NCI-H2227 (cell line): ENCODE measurements around the gene EHD4.

Experiments
- DNase-seq: peaks from one replicate; lab custom pipeline; 2025; ENCODE audit not compliant: unreplicated experiment; lab: John Stamatoyannopoulos, UW

Gene EHD4

GRCh38 chr15:41939986-41940385 lies 32.4 kb downstream of the EHD4 start:
- no peak for DNase-seq

- no peak for DNase-seq
Observed at GRCh38 chr15:41937568-41937923, 34.8 kb downstream of the EHD4 start.

- no peak for DNase-seq
Observed at GRCh38 chr15:41936649-41937567, 35.4 kb downstream of the EHD4 start.

DNA sequence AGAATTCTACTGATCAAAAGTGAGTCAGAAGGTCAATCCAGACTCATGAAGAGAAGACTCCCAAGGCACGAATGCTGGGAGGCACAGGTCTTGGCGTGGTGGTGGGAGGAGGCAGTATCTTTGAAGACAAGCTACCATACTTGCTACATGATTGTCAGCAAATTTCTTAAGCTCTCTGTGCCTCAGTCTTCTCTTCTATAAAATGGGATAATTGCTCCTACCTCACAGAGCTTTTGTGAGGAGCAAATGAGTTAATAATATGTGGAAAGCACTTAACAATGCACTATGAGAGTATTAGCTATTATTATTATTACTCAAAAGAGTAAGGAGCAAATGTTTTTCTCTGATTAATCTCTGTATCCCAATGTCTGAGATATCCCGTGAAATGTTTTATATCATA lies 36.2 kb downstream of the EHD4 start:
- no peak for DNase-seq

DNA sequence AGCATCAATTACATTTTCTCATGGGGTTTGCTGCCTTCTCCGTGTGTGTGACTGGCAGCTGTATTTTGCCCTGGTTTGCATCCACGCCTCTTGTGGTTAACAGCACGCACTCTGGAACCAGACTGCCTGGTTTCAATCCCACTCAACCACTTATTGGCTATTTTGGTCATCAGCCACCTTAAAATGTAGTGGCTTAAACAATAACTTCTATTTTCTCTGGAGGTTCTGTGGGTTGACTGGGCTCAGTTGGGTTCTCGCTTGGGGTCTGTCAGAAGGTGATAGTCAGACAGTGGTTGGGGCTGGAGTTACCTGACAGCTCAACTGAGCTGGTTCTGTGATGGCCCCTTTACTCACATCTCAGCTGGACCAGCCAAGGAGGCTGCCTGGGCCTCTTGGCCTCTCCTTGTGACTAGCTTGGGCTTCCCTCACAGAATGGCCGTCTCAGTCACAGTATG lies 36.8 kb downstream of the EHD4 start:
- DNase-seq: no peak

GRCh38 chr15:41934843-41935242 lies 37.5 kb downstream of the EHD4 start:
- DNase-seq: no peak

DNA sequence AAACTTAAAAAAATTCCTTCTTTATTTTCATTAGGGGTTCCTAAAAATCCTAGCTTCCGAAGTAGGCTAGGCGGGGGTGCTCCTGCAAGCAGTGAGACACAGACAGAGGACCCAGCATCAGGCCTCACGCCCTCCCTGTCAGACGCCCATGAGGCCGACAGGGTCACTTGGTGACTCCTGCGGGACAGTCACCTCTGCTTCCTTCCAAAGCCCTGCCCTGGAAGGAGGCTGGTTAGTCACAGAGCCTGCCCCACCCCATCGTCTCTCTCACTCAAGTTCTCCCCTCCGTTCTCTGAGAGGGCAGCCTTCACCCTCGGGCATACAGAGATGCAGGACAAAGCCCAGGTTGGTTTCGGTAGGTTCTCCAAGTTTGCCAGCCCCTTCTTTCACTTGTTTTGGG lies 38.6 kb downstream of the EHD4 start:
- DNase-seq: no peak

DNA sequence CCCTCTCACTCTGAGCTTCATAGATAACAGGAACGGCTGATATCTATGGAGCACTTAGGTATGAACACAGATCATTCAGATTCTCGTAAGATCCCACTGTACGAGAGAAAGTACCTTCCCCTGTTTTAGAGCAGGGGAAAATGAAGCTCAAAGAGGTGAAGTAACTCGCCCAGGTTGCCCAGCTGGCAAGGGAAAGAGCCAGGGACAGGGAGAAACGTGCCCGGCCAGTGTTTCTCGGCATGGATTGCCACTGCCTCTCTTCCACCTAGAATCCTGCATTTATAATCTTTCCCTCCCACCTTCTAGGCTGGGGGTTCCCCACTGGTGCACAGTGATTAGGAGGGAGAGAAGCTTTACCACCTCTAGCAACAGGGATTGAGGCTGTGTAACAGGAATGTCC lies 39.0 kb downstream of the EHD4 start:
- DNase-seq: no peak

GRCh38 chr15:41932511-41933289 lies 39.7 kb downstream of the EHD4 start:
- no peak for DNase-seq

DNA sequence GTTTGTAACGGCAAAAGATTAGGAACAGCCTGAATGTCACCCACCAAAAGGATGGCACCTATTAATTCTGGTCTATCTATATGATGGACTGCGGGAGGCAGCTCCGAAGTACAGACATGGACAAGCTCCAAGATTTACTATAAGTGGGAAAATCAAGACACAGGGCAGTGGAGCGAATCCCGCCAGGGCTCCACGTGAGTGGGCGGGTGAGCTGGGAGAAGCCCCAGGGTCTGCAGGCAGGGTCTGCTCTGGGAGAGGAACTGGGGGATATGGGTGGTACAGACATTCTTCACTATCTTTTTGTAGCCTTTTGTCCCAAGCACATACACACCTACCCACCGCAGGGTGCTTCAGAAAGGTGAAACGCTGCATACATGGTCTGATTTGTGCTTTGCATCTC lies 40.3 kb downstream of the EHD4 start:
- DNase-seq: no peak

DNA sequence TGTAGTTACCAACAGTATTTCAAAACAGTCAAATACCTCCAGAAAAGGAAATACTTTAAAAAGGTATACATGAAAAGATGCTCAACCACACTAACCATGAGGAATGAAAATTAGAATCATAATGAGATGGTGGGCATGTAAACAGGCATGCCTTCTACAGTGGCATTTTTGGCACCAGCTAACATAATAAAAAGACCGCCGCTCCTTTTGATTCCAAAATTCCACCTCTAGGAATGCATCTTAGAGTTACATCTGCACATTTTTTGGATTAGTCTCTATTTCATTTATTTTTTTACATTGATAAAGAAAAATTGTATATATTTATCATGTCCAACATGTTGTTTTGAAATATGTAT lies 41.5 kb downstream of the EHD4 start:
- no peak for DNase-seq

- DNase-seq: no peak
Observed at GRCh38 chr15:41930221-41930866, 42.0 kb downstream of the EHD4 start.

DNA sequence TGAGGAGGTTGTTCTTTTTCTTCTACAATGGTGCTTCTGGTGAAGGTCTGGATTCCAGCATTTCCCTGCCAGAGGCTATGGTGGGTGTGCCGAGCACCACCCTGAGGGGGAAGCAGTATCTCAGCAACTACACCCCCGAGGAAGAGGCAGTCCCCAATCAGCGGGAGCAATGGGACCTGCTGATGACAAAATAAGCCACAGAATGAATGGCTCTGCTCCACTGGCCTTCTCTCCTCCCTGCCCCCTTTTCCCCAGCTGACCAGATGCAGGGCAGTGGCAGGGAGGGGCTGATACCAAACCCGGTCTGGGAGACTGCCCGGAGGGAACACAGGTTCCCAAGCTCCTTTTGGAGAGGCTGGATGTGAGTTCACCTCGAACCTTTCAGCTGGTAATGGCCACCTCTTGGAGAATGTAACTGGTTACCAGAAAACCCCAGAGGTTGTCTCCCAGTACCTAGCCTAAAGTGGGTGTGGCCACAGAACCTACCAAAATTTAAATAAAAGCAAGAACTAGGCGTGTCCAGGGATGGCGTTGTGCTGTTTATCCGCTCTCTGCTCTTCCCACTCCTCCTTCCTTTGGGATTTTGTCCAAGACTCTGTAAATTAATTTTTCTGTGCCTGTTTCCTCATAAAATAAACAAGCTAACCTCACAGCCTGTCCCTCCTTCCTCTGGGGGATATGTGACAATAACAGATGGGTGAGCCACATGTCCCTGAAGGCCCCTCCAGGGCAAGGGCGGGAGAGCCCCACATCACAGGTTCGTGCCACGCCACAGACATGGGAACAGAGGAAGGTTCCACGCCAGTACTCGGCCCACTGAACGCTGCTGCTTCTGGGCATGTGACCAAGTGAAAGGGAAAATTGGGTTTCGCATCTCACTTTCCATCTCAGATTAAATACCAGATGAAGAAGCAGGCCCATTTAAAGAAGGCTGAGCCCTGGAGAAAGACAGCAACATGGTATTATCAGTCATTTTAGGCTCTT lies 43.4 kb downstream of the EHD4 start:
- DNase-seq: no peak

DNA sequence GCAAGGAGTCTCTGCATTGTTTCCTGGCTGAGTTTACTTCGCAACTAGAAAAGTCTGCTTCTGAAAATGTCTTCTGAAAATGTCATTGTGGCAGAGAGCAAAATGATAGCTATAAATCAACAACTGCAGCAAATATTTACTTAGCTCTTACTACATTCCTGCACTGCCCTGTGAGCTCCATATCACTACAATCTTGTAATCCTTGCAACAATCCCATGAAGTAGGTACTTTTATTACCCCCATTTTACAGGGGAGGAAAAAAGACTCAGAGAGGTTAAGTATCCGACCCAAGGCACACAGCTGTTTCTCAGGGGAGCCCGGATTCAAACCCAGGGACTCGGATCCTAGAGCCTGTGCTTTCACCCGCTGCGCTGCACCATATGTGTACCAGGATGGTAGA lies 44.3 kb downstream of the EHD4 start:
- DNase-seq: no peak

GRCh38 chr15:41927536-41927935 lies 44.8 kb downstream of the EHD4 start:
- DNase-seq: no peak

DNA sequence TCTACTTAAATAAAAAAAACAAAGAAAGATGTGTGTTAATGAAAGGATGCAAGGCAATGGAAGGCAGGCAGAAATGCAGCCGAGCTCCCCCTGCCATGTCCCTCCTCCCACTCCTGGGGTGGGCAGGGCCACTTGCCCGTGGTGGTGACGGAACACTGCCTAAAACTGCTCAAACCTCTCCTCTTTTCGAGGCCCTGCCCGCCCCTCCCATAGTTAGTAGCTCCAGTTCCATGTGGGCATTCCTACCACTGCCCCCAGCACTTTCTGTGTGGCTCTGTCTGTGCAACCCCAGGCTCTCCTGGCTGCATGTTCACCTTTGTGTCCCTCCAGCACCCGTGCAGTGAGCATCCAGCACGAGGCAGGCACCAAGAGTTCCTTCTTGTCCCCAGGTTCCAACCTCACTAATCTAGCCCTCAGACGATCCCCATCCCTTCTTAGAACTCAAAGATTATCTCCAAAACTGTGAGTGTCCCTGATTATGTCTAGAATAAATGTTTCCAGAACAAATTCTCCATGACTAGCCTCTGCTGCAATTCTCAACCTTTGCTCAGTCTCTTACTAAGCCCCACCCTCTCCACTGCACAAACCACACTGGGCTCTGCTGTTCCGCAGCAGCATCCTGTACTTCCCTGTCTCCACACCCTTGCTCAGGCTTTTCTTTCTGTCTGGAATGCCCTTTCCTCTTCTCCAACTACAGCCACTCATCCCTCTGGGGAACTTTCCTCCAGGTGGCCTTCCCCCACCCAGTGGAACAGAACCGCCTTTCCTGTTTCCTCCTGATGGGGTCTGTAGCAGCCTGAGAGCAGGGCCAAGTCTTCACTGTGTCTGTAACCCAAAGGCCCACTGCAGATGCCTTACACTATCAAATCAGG lies 45.9 kb downstream of the EHD4 start:
- no peak for DNase-seq

DNA sequence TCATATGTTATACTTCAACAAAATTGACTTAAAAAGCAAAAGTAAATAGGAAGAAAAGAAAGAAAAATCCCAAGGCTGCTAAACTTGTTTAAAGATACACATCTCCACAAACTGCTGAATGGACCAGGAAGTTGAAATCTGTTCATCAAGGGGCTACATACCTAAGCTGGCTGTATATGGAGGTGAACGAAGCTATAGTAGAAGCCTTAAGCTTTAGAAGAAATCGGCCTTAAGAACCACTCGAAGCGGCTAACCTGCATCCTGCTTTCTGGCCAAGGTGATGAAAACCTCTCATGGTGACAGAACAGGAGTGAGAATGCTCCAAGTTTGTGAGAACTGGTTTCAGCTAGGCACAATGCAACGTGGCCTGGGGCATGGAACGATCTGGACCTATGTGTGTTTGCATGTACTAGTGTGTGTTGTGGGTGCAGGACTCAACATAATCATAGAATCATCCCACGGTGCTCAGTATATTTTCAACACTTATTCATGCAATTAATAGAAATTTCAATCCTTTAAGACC lies 47.2 kb downstream of the EHD4 start:
- no peak for DNase-seq

GRCh38 chr15:41923401-41923997 lies 48.9 kb downstream of the EHD4 start:
- no peak for DNase-seq

GRCh38 chr15:41922353-41922752 lies 50.0 kb downstream of the EHD4 start:
- DNase-seq: no peak
